Smooth muscle cell (in vitro differentiated cells): ENCODE data around the gene INSIG1. TPM values are rescaled to one million over a fixed set of nuclear protein-coding genes. Genes with fewer than 3 reads are reported as not detected.

ENCODE experiments used
- DNase-seq: peaks from one replicate; lab custom pipeline; 2025; ENCODE audit not compliant: unreplicated experiment; lab: John Stamatoyannopoulos, UW
- H2AFZ ChIP-seq: fragments of 200-600 bp; sonication (generic); 2 replicates; pipeline ENCODE4 v1.6.0; 2016; ENCODE audit warnings: antibody characterized with exemption, low read depth, mild to moderate bottlenecking
- H3F3A ChIP-seq: fragments of 200-600 bp; sonication (generic); 2 replicates; pipeline ENCODE4 v1.6.0; 2017; ENCODE audit warnings: antibody characterized with exemption, low read depth
- H3K27ac ChIP-seq: fragments of 200-600 bp; sonication (generic); 2 replicates; pipeline ENCODE4 v1.5.1; 2016; ENCODE audit warnings: low read depth, mild to moderate bottlenecking
- H3K27me3 ChIP-seq: fragments of 200-600 bp; sonication (generic); 2 replicates; pipeline ENCODE4 v1.6.1; 2016; ENCODE audit warnings: low read depth, mild to moderate bottlenecking
- H3K36me3 ChIP-seq: fragments of 200-600 bp; sonication (generic); 2 replicates; pipeline ENCODE4 v1.5.1; 2016; ENCODE audit warnings: low read depth
- H3K4me1 ChIP-seq: fragments of 200-600 bp; sonication (generic); 2 replicates; pipeline ENCODE4 v1.5.1; 2016; ENCODE audit warnings: low read depth
- H3K4me2 ChIP-seq: fragments of 200-600 bp; sonication (generic); 2 replicates; pipeline ENCODE4 v1.6.0; 2016; ENCODE audit warnings: mild to moderate bottlenecking
- H3K4me3 ChIP-seq: fragments of 200-600 bp; sonication (generic); 2 replicates; pipeline ENCODE4 v1.5.1; 2016; ENCODE audit warnings: mild to moderate bottlenecking
- H3K79me2 ChIP-seq: fragments of 200-600 bp; sonication (generic); 2 replicates; pipeline ENCODE4 v1.6.0; 2016; ENCODE audit warnings: low read depth, mild to moderate bottlenecking
- H3K9ac ChIP-seq: fragments of 200-600 bp; sonication (generic); 2 replicates; pipeline ENCODE4 v1.6.0; 2016; ENCODE audit warnings: low read depth
- H3K9me3 ChIP-seq: fragments of 200-600 bp; sonication (generic); replicated peaks from 2 replicates; pipeline ENCODE4 v1.5.1; 2016; ENCODE audit warnings: low read depth
- H4K20me1 ChIP-seq: fragments of 200-600 bp; sonication (generic); 2 replicates; pipeline ENCODE4 v1.6.0; 2016; ENCODE audit warnings: low read depth
- CTCF ChIP-seq: fragments of 200-600 bp; sonication (generic); IDR thresholded peaks from 2 replicates; pipeline ENCODE4 v1.5.1; 2017; ENCODE audit warnings: borderline replicate concordance, mild to moderate bottlenecking, antibody characterized with exemption; ENCODE audit not compliant: insufficient read depth, poor library complexity, severe bottlenecking
- WGBS: methylation state at CpG from one replicate; pipeline ENCODE4 v1.1.7; 2016; ENCODE audit warnings: low lambda C conversion rate; 5-methylcytosine and 5-hydroxymethylcytosine counted together
- polyA plus RNA-seq: library from polyadenylated mRNA; unstranded; fragments of >200 nt; fragmentation: Nextera tagmentation; extraction: Ambion mirVana; gene quantifications from 2 replicates; pipeline ENCODE4 v1.2.1, GENCODE V29; 2016
- total RNA-seq: library from RNA; depleted of rRNA; stranded (reverse); fragments of >200 nt; gene quantifications from 2 replicates; pipeline ENCODE4 v1.2.3, GENCODE V29; 2014

INSIG1 gene
- total and polyA plus RNA-seq, 2 experiments from 2014 or later, result 277 to 302 TPM

DNA sequence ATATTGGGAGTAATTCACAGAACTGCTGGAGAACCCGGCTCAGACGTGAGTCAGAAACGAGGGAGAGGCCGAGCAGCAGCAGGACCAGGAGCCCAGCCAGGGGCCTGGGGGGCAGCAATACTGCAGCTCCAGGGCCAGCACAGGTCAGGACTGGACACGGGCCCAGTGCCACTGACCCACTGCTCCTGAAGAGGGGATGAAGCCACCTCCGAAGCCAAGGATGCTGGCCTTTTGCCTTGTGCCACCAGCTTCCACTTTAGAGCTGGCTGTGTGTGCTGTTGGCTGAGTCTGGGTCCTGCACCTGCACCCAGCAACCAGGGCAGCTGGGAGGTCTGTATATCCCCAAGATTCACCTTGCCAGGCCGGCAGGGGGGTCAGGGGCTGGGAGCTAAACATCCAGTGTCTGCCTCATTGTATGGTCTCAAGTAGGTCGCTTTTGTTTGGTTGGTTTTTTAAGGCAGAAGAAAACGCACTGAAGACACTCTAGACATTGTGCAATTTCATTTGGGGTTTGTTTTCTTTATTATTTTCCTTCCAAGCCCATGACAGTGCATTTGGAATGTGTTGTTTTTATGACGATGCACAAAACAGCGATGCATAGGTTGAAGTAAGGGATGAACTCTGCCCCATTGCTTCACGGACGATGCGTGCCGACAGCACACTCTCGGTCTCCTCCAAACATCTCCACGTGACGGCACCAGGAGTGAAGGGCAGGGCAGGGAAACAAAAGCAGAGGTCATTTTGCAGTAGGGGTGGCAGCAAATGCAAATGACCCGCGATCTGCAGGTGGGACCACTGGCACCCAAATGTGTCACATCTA is 27.7 kb upstream of the INSIG1 start:
- Histone ChIP-seq H3K4me3 (no peak overlapping the region), H3K4me1 (no peaks in the 10 kb centered on the region), H3K9me3 (no peaks in the 10 kb centered on the region), H2AFZ (no peak overlapping the region), H3K36me3 (no peaks in the 10 kb centered on the region), H3K79me2 (no peaks in the 10 kb centered on the region), H4K20me1 (no peaks in the 10 kb centered on the region), H3F3A (no peaks in the 10 kb centered on the region), H3K4me2 (no peak overlapping the region), H3K9ac (no peak overlapping the region), H3K27me3 (no peaks in the 10 kb centered on the region), H3K27ac (no peak overlapping the region)
- WGBS, result 92% methylated on average over 20 of the region's 20 CpGs
- no peak for DNase-seq
- no peak for TF ChIP-seq CTCF

- H2AFZ ChIP-seq, result no peak overlapping the region
- no peaks in the 10 kb centered on the region for H3K9me3 ChIP-seq
- no peak for TF ChIP-seq CTCF
- no peak overlapping the region for H3K9ac ChIP-seq
- no peaks in the 10 kb centered on the region for H3F3A ChIP-seq
- no peaks in the 10 kb centered on the region for H3K4me1 ChIP-seq
- no peaks in the 10 kb centered on the region for H3K27me3 ChIP-seq
- no peaks in the 10 kb centered on the region for H3K79me2 ChIP-seq
- DNase-seq, result no peak
- H4K20me1 ChIP-seq, result no peaks in the 10 kb centered on the region
- no peak overlapping the region for H3K27ac ChIP-seq
- no peak overlapping the region for H3K4me2 ChIP-seq
- WGBS, result 96% methylated on average over 3 of the region's 3 CpGs
- no peaks in the 10 kb centered on the region for H3K36me3 ChIP-seq
- H3K4me3 ChIP-seq, result no peak overlapping the region
These were observed 26.8 kb upstream of the INSIG1 start for GRCh38 chr7:155270861-155271260.

GRCh38 chr7:155274633-155275355 is 22.9 kb upstream of the INSIG1 start:
- H3K27ac ChIP-seq, result no peak overlapping the region
- no peaks in the 10 kb centered on the region for H3K9me3 ChIP-seq
- no peak overlapping the region for H3K4me2 ChIP-seq
- no peak overlapping the region for H3K9ac ChIP-seq
- no peak overlapping the region for H3K4me3 ChIP-seq
- no peaks in the 10 kb centered on the region for H3K36me3 ChIP-seq
- no peak overlapping the region for H2AFZ ChIP-seq
- no peaks in the 10 kb centered on the region for H3K79me2 ChIP-seq
- 92% methylated on average over 4 of the region's 4 CpGs for WGBS
- no peaks in the 10 kb centered on the region for H3K4me1 ChIP-seq
- TF ChIP-seq CTCF, result no peak
- no peaks in the 10 kb centered on the region for H3K27me3 ChIP-seq
- H4K20me1 ChIP-seq, result no peaks in the 10 kb centered on the region
- no peaks in the 10 kb centered on the region for H3F3A ChIP-seq
- no peak for DNase-seq
